HepG2 (cell line): Measurements from ENCODE around the gene PPP1R9A. TPM values are rescaled to one million over a fixed set of nuclear protein-coding genes. Genes with fewer than 3 reads are reported as not detected.

ENCODE experiments used
- ATAC-seq: fragments of 200-7000 bp; cut with Tn5 transposase; 3 replicates; pipeline ENCODE4 v1.9.1; 2020; ENCODE audit warnings: mild to moderate bottlenecking, moderate library complexity
- BruUV-seq: library from RNA; stranded (reverse); fragments of 400-500 nt; replicated peaks from 2 replicates; lab custom pipeline; 2021; lab: Mats Ljungman, UMichigan
- CTCF ChIA-PET: fragments of 300-600 bp; formaldehyde crosslinking; extraction: SDS; loops from one replicate; lab custom pipeline; 2021; ENCODE audit warnings: low total read pairs, inconsistent platforms, low intra/inter-chr PET ratio; lab: Yijun Ruan, JAX
- POLR2A ChIA-PET: fragments of 350-600 bp; sonication (Branson Sonifier 250); formaldehyde crosslinking; loops from one replicate; lab custom pipeline; 2020; ENCODE audit warnings: antibody characterized with exemption, inconsistent platforms; lab: Yijun Ruan, JAX
- DNase-seq: peaks from one replicate; pipeline ENCODE4 v3.0.0-alpha.2; 2015; ENCODE audit warnings: low spot score
- FAIRE-seq: peaks from 3 replicates; lab custom pipeline; 2011; peaks lifted over from hg19 to GRCh38; lab: Jason Lieb, UNC
- H2AFZ ChIP-seq: one replicate; pipeline ENCODE4 v1.6.1; 2011; ENCODE audit warnings: low read length, inconsistent platforms
- H3K27ac ChIP-seq: fragments of 300-600 bp; 3 replicates; pipeline ENCODE4 v1.8.0; 2011; ENCODE audit warnings: mixed run types, mild to moderate bottlenecking, mixed read lengths, low read length, inconsistent platforms; ENCODE audit not compliant: insufficient read depth; ENCODE audit errors: extremely low read length
- H3K27me3 ChIP-seq, 2 experiments: fragments of 200-600 bp in 1 of 2; 2 replicates in 1 of 2; 3 replicates in 1 of 2; pipeline versions ENCODE4 v1.6.0 to v1.8.0; 2011; ENCODE audit warnings: low read length in 2 of 2, mild to moderate bottlenecking in 2 of 2, moderate library complexity in 2 of 2, inconsistent platforms in 1 of 2; ENCODE audit not compliant: insufficient read depth in 2 of 2, control insufficient read depth in 1 of 2
- H3K36me3 ChIP-seq, 2 experiments: fragments of 200-600 bp in 1 of 2; replicated peaks in 1 of 2; 2 replicates in 1 of 2; 3 replicates in 1 of 2; pipeline versions ENCODE4 v1.5.1 to v1.8.0; 2011; ENCODE audit warnings: low read length in 2 of 2, inconsistent platforms in 1 of 2; ENCODE audit not compliant: insufficient read depth in 2 of 2, control insufficient read depth in 1 of 2
- H3K4me1 ChIP-seq: 2 replicates; pipeline ENCODE4 v1.5.1; 2012; ENCODE audit warnings: low read length, inconsistent platforms; ENCODE audit not compliant: insufficient read depth
- H3K4me2 ChIP-seq: 2 replicates; pipeline ENCODE4 v1.6.0; 2011; ENCODE audit warnings: low read depth, low read length, inconsistent platforms
- H3K4me3 ChIP-seq, 3 experiments: fragments of 200-600 bp in 1 of 3; sonication (generic), shearing (Covaris generic) in 1 of 3; replicated peaks in 1 of 3; 2 replicates each; pipeline ENCODE4 v1.5.1; 2011 to 2016; ENCODE audit warnings: low read length in 3 of 3, inconsistent platforms in 2 of 3, low read depth in 2 of 3, mild to moderate bottlenecking in 2 of 3, control low read depth in 1 of 3, mixed read lengths in 1 of 3; ENCODE audit not compliant: insufficient read depth in 1 of 3
- H3K79me2 ChIP-seq: one replicate; pipeline ENCODE4 v1.6.1; 2011; ENCODE audit warnings: low read length, inconsistent platforms; ENCODE audit not compliant: insufficient read depth
- H3K9ac ChIP-seq: 2 replicates; pipeline ENCODE4 v1.6.0; 2011; ENCODE audit warnings: mild to moderate bottlenecking, low read depth, low read length, inconsistent platforms; ENCODE audit not compliant: insufficient read depth
- H3K9me3 ChIP-seq: 2 replicates; pipeline ENCODE4 v1.5.1; 2012; ENCODE audit warnings: mild to moderate bottlenecking, low read length
- H4K20me1 ChIP-seq: 2 replicates; pipeline ENCODE4 v1.6.0; 2011; ENCODE audit warnings: inconsistent platforms, mild to moderate bottlenecking, low read length, moderate library complexity; ENCODE audit not compliant: insufficient read depth
- ARID3A ChIP-seq: IDR thresholded peaks from 2 replicates; pipeline ENCODE4 v1.6.1; 2012; ENCODE audit warnings: low read depth, low read length, improper control_type of control experiment
- ARNT ChIP-seq: fragments of 450-650 bp; IDR thresholded peaks from 2 replicates; pipeline ENCODE4 v1.6.1; 2017
- CCAR2 ChIP-seq: fragments of 200-400 bp; formaldehyde crosslinking; optimal IDR thresholded peaks from 2 replicates; pipeline ENCODE3; 2018; ENCODE audit warnings: low read depth, mild to moderate bottlenecking, low read length, moderate library complexity
- ELF3 ChIP-seq: IDR thresholded peaks from 2 replicates; pipeline ENCODE4 v1.6.1; 2016; ENCODE audit warnings: missing genetic modification reagents, missing compliant biosample characterization
- HMGA1 ChIP-seq: sonication (generic); formaldehyde crosslinking; conservative IDR thresholded peaks from 2 replicates; pipeline ENCODE4 v1.4.0; 2020; ENCODE audit warnings: missing genetic modification reagents
- SUZ12 ChIP-seq: fragments of 150-350 bp; IDR thresholded peaks from 2 replicates; pipeline ENCODE4 v1.6.1; 2014; ENCODE audit warnings: low read depth, low read length
- THYN1 ChIP-seq: sonication (generic); formaldehyde crosslinking; IDR thresholded peaks from 2 replicates; pipeline ENCODE4 v1.8.1; 2023; ENCODE audit warnings: low read depth, mild to moderate bottlenecking, moderate library complexity, missing genetic modification reagents, borderline replicate concordance
- ZNF704 ChIP-seq: sonication (generic); formaldehyde crosslinking; IDR thresholded peaks from 2 replicates; pipeline ENCODE4 v1.8.1; 2023; ENCODE audit warnings: mild to moderate bottlenecking, inconsistent platforms, moderate library complexity, missing genetic modification reagents, borderline replicate concordance
- ZNF746 ChIP-seq: sonication (generic); formaldehyde crosslinking; IDR thresholded peaks from 2 replicates; pipeline ENCODE4 v1.8.0; 2022; ENCODE audit warnings: mild to moderate bottlenecking, missing genetic modification reagents
- ZZZ3 ChIP-seq: sonication (generic); formaldehyde crosslinking; IDR thresholded peaks from 2 replicates; pipeline ENCODE4 v1.4.0; 2020; ENCODE audit warnings: missing genetic modification reagents, mild to moderate bottlenecking, borderline replicate concordance
- WGBS: methylation state at CpG from one replicate; pipeline ENCODE4 v1.1.6; 2017; ENCODE audit warnings: low lambda C conversion rate; 5-methylcytosine and 5-hydroxymethylcytosine counted together
- in situ Hi-C: cut with HindIII; loops from 2 replicates; pipeline ENCODE4 v1.10.0; 2017; ENCODE audit warnings: low pct_unique_long_range_greater_than_20kb; ENCODE audit not compliant: extremely low pct_ligation_motif_present
- intact Hi-C: fragments of 100-400 bp; cut with micrococcal nuclease; formaldehyde crosslinking; loops from one replicate; pipeline ENCODE4 v1.10.0; 2022; ENCODE audit not compliant: unreplicated experiment
- polyA plus RNA-seq, 8 experiments: library from polyadenylated mRNA; depleted of rRNA in 3 of 8; stranded (reverse) in 7 of 8; unstranded in 1 of 8; fragments of >200 nt; fragmentation: Illumina TruSeq in 4 of 8; extraction: Trizol in 4 of 8; gene quantifications; 2 replicates each; pipeline versions ENCODE4 v1.2.1 to v1.2.3, GENCODE V29; 2011 to 2016; ENCODE audit warnings: low read depth in 4 of 8, missing spikeins in 1 of 8, mixed read lengths in 1 of 8; ENCODE audit not compliant: insufficient read depth in 1 of 8
- total RNA-seq, 5 experiments: library from RNA; depleted of rRNA; stranded (reverse); fragments of >200 nt; fragmentation: Illumina TruSeq; extraction: Trizol; gene quantifications; 2 replicates each; pipeline ENCODE4 v1.2.3, GENCODE V29; 2016; ENCODE audit warnings: low read depth in 1 of 5

PPP1R9A gene
- total and polyA plus RNA-seq, 2 of the 13 experiments (the other 11 are each of a cell fraction or from before 2014, with no cell fraction given), result 11.4 to 31.9 TPM

DNA sequence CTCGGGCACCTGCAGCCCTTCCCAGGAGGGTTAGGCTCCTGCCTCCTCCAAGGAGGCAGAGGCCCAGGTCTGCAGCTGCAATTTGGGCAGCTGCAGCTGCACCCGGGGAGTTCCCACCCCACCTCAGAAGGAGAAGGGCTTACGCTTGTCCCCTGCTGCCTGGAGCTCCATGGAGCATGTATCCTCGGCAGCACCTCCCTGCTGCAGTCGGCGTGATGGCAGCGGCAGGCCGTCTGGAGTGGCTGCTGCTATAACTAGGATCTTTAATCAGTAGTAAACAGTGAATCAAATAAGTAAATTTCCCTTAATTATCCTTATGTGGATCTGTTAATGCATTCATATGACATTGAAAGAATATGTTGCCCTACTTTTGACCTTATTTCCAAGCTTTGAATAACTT is 250.0 kb downstream of the PPP1R9A start:
- in situ Hi-C loops (no loop called here), intact Hi-C loops (no loop called here)
- Histone ChIP-seq H3K79me2 (no peaks in the 10 kb centered on the region), H3K9me3 (no peaks in the 10 kb centered on the region), H3K27ac (no peak overlapping the region), H3K4me3 (no peak overlapping the region), H4K20me1 (no peaks in the 10 kb centered on the region), H3K27me3 (no peaks in the 10 kb centered on the region), H3K9ac (no peak overlapping the region), H3K4me2 (no peak overlapping the region), H3K4me1 (no peaks in the 10 kb centered on the region), H2AFZ (no peak overlapping the region), H3K36me3 (no peaks in the 10 kb centered on the region)
- no peak for FAIRE-seq
- BruUV-seq, result no TSS peak
- WGBS, result 91% methylated on average over 5 of the region's 8 CpGs
- CTCF ChIA-PET, result no interaction called here
- POLR2A ChIA-PET, result no interaction called here
- DNase-seq, result no peak
- TF ChIP-seq SUZ12 (no peak), ARNT (no peak), ARID3A (no peak), ELF3 (CRISPR knock-in tag) (no peak), THYN1 (CRISPR knock-in tag) (no peak), CCAR2 (no peak), HMGA1 (no peak), ZNF704 (CRISPR knock-in tag) (no peak), ZNF746 (CRISPR knock-in tag) (no peak), ZZZ3 (no peak)
- ATAC-seq, result no peak
